AG10803 (cell line): Measurements from ENCODE around the gene TGOLN2.
A peak's percentile ranks its signal among the peaks of the same experiment; 100 is the strongest.

Source experiments
- DNase-seq: peaks from one replicate; pipeline ENCODE4 v3.0.0; 2010; ENCODE audit warnings: low read depth
- H3K4me3 ChIP-seq: 2 replicates; pipeline ENCODE4 v1.5.1; 2011; ENCODE audit warnings: mild to moderate bottlenecking, low read length, control low read depth
- CTCF ChIP-seq: conservative IDR thresholded peaks from 2 replicates; pipeline ENCODE4 v1.5.1; 2011; ENCODE audit warnings: mild to moderate bottlenecking, low read length, control low read depth, inconsistent platforms

TGOLN2 gene

GRCh38 chr2:85281553-85281952 lies 46.2 kb downstream of the TGOLN2 start:
- H3K4me3 ChIP-seq: no peak overlapping the region
- TF ChIP-seq CTCF: no peak
- no peak for DNase-seq

GRCh38 chr2:85278361-85278760 lies 49.4 kb downstream of the TGOLN2 start:
- H3K4me3 ChIP-seq: no peak overlapping the region; the same call in 1 of the 2 replicates
- no peak for TF ChIP-seq CTCF
- peak; percentile 67 for DNase-seq

- TF ChIP-seq CTCF: no peak
Measured at GRCh38 chr2:85277416-85278158, 50.2 kb downstream of the TGOLN2 start.

GRCh38 chr2:85276571-85277118 lies 51.1 kb downstream of the TGOLN2 start:
- TF ChIP-seq CTCF: no peak
- peak; percentile 25 for DNase-seq
- H3K4me3 ChIP-seq: peak overlapping the region; percentile 48

More at GRCh38 chr2:85277416-85278158, 50.2 kb downstream of the TGOLN2 start:
- DNase-seq: peak; percentile 86
- peak overlapping the region; percentile 35 for H3K4me3 ChIP-seq

GRCh38 chr2:85275984-85276540 lies 51.7 kb downstream of the TGOLN2 start:
- no peak for TF ChIP-seq CTCF
- H3K4me3 ChIP-seq: peak overlapping the region; percentile 48
- no peak for DNase-seq

GRCh38 chr2:85273738-85274731 lies 53.8 kb downstream of the TGOLN2 start:
- DNase-seq: peak; percentile 66
- no peak for TF ChIP-seq CTCF
- H3K4me3 ChIP-seq: no peak overlapping the region
